HG03175 (cell line): Measurements from ENCODE around the gene PPP2R2B.
"Not testable (repeated sequence)": the region's sequence is repeated elsewhere in the genome, so short reads cannot be mapped to it uniquely, and the experiment has no call there.

Experiments used
- ATAC-seq: cut with Tn5 transposase; IDR thresholded peaks from one replicate; pipeline ENCODE4 v1.9.1; 2021; ENCODE audit warnings: mild to moderate bottlenecking, moderate library complexity; ENCODE audit not compliant: unreplicated experiment

Gene PPP2R2B

DNA sequence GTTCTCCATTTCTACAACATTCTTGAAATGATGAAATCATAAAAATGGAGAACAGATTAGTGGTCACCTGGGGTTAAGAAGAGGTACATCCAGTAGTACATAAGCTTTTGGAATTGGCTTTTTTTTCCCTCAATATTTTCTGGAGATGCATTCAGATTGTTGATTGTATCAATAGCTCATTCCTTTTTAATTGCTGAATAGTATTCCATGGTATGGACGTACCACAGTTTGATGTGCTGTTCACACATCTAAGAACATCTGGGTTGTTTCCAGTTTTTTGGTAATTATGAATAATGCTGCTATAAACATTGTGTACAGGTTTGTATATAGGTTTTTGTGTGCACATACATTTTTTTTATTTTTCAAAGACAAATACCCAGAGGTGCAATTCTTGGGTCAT, 130.0 kb downstream of the PPP2R2B start:
- ATAC-seq, result no peak

DNA sequence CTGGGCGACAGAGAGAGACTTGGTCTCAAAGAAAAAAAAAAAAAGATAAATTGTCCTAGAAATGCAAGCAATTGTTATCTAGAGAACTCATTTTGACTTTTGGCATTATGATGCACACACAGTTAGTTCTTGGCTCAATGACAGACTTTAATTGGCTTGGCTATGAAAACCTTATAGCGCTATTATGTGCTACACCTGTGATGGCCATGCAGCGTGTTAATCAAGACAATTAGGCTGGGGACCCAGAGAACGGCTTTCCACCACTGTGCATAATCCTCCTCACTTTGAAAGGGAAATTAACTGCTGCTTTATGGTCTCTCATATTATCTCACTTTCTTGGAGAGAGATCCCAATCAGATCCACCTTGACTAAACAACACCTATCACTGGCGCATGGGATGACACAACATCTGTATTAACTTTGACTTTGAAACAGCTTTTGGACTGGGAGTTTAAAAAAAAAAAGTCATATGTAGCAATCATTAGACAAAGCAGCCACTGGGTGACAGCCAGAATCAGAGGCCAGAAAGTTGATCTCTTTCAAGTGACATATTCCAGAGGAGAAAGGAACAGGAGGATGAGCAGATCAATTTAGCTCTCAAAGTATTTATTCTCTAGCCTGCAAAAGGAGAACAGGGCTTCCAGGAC, 132.5 kb downstream of the PPP2R2B start:
- ATAC-seq, result no peak

DNA sequence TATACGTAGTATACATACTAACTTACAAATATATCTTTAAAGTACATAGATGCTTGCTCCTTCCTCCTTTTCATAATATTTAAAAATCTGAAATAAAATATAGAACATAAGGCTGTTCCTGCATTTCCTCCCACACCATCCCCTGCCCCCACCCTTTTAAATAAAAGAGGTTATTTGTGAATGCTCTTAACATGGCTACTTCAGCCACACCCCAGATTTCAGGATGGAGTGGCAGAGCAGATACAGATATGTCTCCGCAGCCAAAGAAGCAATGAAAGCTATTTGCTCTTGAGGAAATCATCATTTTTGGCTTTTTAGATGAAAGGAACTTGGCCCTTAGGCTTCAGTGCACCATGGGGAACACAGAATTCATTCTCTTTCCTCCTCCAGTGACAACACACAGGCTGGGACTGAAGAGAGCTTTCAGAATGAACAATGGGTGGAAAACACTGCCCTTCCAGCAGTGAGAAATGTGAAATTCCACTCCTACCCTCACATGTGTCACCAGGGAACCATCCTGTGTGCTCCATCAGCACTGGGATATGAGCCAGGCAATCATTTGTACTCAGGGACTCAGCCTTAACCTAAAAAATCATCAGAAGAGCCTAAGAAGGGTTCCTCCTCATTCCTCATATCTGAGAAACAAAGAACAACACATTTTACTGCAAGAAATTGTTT, 134.3 kb downstream of the PPP2R2B start:
- ATAC-seq, result no peak

DNA sequence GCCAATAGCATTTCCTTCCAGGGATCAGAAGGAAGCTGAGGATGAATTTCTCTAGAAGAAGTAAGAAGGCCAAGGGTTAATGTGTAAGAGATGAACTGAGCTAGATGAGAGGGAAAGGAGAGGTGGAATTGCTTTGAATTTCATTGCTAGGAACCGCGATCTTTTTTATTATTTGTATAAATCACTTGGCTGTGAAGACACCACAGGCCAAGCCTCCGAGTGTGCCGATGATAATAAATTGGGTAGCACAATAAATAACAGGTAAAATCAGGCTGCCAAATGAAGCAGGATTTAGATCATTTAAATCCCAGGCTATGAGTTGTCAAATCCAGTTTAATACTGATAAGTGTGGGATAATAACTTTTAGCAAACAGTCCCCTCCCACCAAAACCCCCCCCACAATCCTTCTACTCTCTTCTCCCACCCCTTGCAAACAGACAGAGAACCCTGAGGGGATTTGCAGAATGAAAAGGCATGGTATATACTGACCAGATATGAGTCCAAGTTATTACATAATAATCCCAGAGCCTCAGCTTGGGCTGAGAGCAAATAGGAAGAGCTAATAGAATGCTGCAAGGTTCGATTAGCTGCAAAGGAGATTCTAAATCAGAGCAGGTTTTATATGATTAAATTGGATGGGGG, 143.5 kb downstream of the PPP2R2B start:
- no peak for ATAC-seq

DNA sequence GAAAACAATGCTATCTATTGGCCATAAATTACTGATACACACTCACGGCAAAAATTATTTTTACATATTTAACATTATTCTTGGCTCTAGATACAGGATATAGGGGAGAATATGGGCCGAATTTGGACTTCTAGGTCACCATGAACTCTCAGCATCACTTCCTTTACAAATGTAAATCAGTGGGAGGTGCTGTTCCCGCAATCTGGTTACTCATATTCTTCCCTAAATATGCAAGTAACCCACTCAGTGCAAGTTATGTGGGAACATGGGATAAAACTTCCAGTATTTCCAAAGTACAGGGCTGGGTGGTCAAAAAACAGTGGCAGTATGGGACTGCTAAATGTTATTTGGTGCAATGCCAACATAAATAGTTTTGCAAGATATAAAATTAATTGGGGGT, 145.6 kb downstream of the PPP2R2B start:
- ATAC-seq, result no peak

DNA sequence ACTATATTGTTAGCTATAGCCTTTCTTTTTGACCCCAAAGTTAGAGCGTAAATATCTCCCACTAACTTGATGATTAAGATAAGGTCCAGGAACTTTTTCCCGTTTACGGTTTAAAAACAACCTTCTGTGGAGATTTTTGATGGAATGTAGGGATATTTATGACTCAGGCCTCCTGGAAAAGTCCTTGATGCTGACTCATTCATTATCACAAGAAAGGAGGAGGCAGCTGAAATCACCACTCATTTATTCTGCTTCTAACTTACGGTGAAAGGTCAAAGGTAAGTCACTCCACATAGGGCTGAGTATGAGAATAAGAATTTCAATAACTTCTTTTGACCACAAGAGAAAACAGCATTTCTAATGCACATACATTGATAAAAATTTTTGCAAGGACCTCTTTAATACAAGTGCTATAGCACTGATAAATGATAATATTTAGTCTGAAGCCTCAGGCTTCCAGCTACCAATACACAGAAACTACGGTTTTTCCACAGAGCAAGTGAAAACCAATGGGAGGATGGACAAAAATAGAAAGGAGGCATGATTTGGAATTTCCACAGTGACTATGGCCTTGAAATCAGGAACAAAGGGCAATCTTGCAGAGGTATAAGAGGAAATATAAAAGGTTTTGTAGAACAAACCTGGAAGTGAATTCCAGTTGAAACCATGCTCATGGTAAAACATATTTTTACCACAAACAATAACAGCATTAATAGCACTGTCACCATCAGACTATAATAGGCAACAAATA, 146.5 kb downstream of the PPP2R2B start:
- ATAC-seq, result no peak

DNA sequence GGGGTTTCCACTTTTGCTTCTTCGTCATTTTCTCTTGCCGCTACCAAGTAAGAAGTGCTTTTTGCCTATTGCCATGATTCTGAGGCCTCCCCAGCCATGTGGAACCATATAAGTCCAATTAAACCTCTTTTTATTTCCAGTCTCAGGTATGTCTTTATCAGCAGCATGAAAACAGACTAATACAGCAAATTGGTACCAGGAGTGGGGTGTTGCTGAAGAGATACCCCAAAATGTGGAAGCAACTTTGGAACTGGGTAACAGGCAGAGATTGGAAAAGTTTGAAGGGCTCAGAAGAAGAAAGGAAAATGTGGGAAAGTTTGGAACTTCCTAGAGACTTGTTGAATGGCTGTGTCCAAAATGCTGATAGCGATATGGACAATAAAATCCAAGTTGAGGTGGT, 149.8 kb downstream of the PPP2R2B start:
- ATAC-seq, result not testable (repeated sequence)

DNA sequence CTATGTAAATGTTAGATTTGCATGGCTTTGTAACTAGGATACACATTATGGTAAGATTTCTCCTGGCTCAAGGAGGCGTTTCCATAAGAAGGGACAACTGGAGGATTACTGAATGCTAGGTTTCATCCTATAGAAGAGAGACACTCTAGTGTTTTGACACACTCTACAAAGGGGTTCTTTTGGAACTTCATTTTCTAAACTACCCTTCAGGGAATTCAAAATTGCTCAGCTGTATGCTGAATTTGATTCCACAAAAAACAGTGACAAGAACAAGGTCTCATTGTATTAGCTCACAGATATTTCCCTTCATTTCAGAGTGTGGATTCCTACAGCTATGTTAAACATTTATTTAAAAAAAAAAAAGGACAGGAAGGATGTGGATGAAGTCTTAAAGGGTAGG, 151.7 kb downstream of the PPP2R2B start:
- ATAC-seq, result no peak

DNA sequence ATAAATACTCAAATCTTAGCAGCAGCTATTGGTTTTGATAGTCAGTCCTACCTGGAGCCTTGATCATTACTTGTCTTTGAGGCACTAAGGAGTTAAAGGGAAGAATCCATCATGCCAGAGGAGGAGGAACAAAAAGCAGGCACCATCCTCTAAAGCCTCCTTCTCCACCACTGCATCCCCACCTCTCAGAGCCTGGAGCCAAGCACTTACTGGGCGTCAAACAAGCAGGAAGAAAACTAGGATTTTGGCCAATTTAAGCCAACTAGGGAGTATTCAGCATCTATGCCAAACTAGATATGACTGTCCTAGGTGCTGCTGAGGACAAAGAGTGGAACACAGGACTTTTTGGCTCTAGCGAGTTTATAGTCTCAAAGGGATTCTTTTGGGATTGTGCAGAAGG, 152.5 kb downstream of the PPP2R2B start:
- no peak for ATAC-seq

DNA sequence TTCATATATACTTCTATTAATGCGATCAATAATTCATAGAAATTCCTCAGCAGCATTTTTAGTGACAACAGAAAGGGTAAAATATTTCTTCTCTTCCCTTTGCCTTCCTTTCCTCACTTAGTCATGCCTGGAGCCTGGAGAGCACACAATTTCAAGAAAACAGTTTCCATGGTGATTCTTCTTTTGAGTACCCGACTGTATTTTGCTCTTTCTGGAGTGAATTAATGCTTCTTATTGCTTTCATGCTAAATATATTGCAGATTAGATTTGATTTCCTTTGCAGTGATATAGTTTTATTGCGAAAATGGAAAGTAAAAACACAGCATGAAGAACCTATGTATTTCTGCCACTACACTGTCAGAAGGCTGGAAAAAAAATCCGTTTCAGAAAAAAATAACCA, 153.5 kb downstream of the PPP2R2B start:
- no peak for ATAC-seq

DNA sequence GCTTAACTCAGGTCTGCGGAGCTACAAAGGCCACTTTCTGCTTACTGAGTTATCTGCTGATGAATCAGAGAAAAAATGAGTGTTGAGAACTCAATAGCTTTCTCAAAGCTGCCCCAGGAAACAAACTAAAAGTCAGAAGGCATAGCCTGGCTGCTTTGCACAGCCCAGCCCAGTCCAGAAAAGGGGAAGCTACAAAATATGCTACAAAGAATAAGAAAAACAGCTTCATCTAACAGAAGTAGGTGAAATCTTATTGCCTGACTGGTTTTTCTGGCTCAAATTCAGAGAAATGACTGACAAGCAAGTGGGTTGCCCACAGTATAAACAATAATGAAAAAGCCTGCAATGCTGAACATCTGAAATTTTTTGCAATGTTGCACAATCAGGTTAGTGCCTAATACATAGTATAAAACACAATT, 156.2 kb downstream of the PPP2R2B start:
- no peak for ATAC-seq

DNA sequence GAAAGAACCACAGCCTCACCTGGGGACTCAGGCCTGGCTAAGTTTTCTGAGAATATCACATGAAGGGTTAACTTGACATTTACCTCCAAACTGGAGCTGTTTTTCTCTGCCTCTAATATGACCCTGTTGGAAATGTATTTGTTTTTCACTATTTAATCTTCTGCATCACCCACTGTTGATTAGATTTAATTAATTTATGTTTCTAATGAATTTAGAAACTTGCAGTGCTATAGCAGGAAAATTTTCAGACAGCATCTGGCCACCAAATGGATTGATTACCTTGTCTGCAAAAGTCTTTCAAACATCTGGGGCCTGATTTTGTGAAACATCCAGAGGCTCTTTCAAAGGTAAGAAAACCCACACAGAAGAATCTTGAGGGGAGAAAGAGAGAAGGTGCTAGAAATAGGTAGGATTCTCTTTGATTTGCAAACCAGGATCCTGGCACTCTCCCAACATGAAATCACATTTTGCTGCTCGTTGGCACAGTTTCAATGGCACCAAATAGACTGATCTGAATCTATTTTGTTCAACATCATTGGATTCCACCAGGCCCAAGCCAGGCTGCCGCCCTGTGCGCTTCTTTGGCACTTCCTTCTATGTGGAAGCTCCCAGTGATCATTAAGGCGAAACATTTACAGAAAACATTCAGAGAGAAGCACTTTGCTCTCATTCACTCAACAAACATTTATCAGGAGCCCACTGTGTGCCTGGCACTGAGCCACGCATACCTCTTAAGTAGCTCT, 157.3 kb downstream of the PPP2R2B start:
- no peak for ATAC-seq

DNA sequence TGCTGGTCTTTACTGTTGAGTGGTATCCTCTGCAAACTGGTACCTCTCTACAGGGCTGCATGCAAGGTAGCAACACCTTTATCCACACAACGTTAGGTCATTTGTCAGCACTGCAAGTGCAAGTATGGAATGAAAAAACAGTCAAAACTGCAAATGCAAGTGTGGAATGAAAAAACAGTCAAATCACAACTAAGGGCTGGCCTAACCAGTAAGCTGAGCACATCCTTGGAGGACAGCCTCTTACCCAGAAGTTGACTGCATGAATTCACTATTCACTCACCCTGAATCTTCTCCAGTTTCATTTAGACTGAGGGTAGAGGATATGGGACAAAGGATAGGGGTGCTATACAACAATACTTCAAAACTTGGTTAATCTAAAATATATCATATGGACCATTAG, 158.4 kb downstream of the PPP2R2B start:
- ATAC-seq, result no peak

DNA sequence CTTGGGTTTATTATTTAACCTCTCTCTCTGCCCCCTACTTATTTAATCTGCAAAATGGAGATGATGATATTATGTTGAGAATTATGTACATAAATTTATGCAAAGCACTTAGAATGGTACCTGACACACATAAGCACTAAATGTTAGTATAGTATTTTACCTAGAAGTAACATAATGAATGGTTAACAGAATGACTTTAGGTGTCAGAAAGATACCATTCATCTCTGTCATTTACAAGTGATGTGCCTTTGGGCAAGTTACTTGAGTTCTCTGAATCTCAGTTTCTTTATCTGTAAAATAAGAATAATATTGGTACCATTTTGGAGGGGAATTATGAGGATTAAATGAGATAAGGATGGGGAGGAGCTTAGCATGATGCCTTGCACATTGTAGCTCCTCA, 159.4 kb downstream of the PPP2R2B start:
- no peak for ATAC-seq

DNA sequence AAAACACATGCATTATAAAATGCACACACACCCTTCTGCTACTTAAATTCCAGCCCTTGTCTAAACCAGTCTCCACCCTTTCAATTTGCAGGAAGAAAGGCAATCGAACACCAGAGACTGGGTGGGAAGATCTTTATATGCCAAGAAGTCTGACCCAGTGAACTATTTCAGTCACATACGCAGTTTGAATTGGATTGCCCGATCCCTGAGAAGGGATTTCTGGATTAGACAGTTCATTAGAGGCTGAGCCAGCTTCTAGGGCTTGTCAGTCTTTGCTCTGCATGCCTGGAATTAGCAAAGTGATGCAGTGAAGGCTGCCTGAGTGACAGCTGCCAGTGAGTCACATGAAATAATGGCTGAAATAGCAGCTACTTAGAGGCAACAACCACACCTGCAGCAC, 159.9 kb downstream of the PPP2R2B start:
- no peak for ATAC-seq

DNA sequence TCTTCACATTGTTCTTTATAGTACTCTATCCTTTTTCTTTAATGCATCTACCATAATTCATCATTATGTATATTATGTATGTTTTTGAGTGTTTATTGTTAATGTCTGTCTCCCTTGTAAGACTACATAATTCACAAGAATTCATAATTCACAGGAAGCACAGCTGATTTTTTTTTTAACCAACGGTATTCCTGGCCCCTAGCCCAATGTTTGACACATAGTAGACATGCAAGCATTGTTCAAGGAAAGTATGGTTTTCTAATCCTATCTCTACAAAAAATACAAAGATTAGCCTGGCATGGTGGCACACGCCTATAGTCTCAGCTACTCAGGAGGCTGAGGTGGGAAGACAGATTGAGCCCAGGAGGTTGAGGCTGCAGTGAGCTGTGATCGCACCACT, 160.6 kb downstream of the PPP2R2B start:
- ATAC-seq, result no peak

DNA sequence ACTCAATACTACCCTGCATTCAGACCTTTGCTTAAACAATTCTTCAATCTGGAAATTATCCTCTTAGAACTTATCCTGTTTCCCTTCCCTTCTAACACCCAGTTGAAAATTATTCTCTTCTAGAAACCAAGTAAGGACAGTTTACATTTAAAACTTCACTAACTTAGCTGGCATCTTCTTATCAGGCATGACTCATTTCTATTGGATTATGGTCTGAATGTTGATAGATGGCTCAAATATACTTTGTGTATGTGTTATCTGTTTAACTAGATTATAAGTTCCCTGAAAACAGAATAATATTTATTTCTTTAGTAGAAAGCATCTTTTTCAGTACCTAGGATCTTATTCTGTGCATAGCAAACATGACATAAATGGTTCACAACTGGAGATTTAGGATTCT, 161.9 kb downstream of the PPP2R2B start:
- ATAC-seq, result no peak

DNA sequence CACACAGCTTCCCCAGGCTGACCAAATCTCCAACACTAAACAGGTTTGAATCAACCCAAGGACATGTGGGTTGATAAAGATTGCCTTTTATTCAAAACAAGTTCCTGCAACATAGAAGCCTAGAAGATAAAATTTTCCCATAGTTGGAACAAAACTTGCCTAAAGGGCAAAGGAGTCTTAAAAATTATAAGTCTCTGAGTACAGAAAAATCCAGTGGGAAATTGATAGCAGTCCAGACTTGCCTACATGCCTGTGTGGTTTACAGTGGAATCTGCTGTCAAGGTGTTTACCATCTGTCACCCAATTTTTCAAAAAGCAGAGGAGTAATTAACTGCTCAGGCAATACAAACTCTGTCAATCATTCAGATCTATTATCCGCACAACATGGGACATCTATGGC, 168.2 kb downstream of the PPP2R2B start:
- ATAC-seq, result no peak

DNA sequence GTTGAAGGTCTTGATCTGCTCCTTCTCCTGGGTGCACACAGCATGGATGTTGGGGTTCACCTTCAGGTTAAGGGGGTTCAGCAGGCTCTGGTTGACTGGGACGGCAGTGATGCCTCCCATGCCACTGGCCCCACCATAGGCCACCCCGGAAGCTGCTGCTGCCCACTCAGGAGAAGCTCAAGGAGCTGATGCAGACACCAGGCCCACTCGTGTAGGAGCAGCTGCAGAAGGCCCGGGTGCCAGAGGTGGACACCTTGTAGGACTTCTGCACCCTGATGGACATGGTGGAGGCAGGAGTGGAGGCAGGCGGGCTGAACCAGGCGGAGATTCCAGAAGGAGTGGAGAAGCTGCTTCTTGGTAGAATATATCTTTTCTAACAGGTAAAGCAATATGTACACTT, 171.2 kb downstream of the PPP2R2B start:
- ATAC-seq, result no peak

DNA sequence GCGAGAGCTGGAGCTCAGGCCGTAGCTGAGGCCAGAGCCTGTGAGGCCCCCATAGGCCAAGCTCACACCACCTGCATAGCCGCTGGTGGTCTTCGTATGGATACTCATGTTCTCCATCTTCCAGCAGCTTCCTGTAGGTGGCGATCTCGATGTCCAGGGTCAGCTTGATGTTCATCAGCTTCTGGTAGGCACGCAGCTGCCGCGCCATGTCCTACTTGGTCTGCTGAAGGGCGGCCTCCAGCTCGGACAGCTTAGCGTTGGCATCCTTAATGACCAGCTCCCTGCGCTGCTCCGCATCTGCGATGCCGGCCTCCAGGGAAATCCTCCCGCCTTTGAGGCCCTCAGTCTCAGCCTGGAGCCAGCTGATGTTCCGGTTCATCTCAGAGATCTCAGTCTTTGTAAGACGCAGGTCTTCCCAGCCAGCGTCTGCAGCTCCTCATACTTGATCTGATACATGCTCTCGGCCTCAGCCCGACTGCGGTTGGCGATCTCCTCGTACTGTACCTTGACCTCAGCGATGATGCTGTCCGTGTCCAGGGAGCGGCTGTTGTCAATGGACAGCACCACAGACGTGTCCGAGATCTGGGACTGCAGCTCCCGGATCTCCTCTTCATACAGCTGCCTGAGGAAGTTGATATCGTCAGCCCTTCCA, 172.1 kb downstream of the PPP2R2B start:
- ATAC-seq, result no peak
